ENCODE measurements around the gene GIMAP4.
"Not testable (repeated sequence)": the region's sequence is repeated elsewhere in the genome, so short reads cannot be mapped to it uniquely, and the experiment has no call there.

The GIMAP4 gene

GRCh38 chr7:150570556-150571465 is 3.6 kb downstream of the GIMAP4 start:
- H3K36me3 ChIP-seq, result no peaks in the 10 kb centered on the region
- no peaks in the 10 kb centered on the region for H3K27me3 ChIP-seq
- TF ChIP-seq CTCF (IDR thresholded peaks at IDR 0.05; ENCODE audit: low read depth, low read length), result no peak
- no peaks in the 10 kb centered on the region for H3K9me3 ChIP-seq
- no peak for DNase-seq
- H3K4me1 ChIP-seq, result no peaks in the 10 kb centered on the region
- H3K4me3 ChIP-seq (ENCODE audit: low read depth, low read length), result no peak overlapping the region

- TF ChIP-seq CTCF (IDR thresholded peaks at IDR 0.05; ENCODE audit: low read depth, low read length), result no peak
- H3K27me3 ChIP-seq, result no peaks in the 10 kb centered on the region
- no peaks in the 10 kb centered on the region for H3K9me3 ChIP-seq
- H3K36me3 ChIP-seq, result no peaks in the 10 kb centered on the region
- H3K4me3 ChIP-seq (ENCODE audit: low read depth, low read length), result no peak overlapping the region
- no peak for DNase-seq
- no peaks in the 10 kb centered on the region for H3K4me1 ChIP-seq
Observed at GRCh38 chr7:150572496-150572895, 5.3 kb downstream of the GIMAP4 start.

- H3K4me3 ChIP-seq (ENCODE audit: low read depth, low read length); DNase-seq; H3K36me3 ChIP-seq; H3K27me3 ChIP-seq; H3K9me3 ChIP-seq; H3K4me1 ChIP-seq: not testable (repeated sequence)
Observed at GRCh38 chr7:150579979-150580637, 12.9 kb downstream of the GIMAP4 start.

- TF ChIP-seq CTCF (IDR thresholded peaks at IDR 0.05; ENCODE audit: low read depth, low read length), result no peak
Observed at GRCh38 chr7:150580638-150581394, 13.6 kb downstream of the GIMAP4 start.

GRCh38 chr7:150585199-150585598 is 18.0 kb downstream of the GIMAP4 start:
- no peak overlapping the region for H3K4me3 ChIP-seq (ENCODE audit: low read depth, low read length)
- no peak for TF ChIP-seq CTCF (IDR thresholded peaks at IDR 0.05; ENCODE audit: low read depth, low read length)
- H3K9me3 ChIP-seq, result no peaks in the 10 kb centered on the region; the same call in 1 of the 2 replicates
- H3K36me3 ChIP-seq, result no peaks in the 10 kb centered on the region
- no peak for DNase-seq
- H3K27me3 ChIP-seq, result no peaks in the 10 kb centered on the region
- no peaks in the 10 kb centered on the region for H3K4me1 ChIP-seq

More at GRCh38 chr7:150580638-150581394, 13.6 kb downstream of the GIMAP4 start:
- Histone ChIP-seq H3K4me1 (no peaks in the 10 kb centered on the region), H3K27me3 (no peaks in the 10 kb centered on the region), H3K9me3 (no peaks in the 10 kb centered on the region; the same call in 1 of the 2 replicates), H3K4me3 (ENCODE audit: low read depth, low read length) (no peak overlapping the region), H3K36me3 (no peaks in the 10 kb centered on the region)
- no peak for DNase-seq

GRCh38 chr7:150586068-150586784 is 19.0 kb downstream of the GIMAP4 start:
- TF ChIP-seq CTCF (IDR thresholded peaks at IDR 0.05; ENCODE audit: low read depth, low read length), result no peak
- no peaks in the 10 kb centered on the region for H3K36me3 ChIP-seq
- H3K9me3 ChIP-seq, result no peaks in the 10 kb centered on the region
- no peaks in the 10 kb centered on the region for H3K27me3 ChIP-seq
- no peak for DNase-seq
- no peaks in the 10 kb centered on the region for H3K4me1 ChIP-seq
- H3K4me3 ChIP-seq (ENCODE audit: low read depth, low read length), result no peak overlapping the region

Data from BE2C (cell line).